NCI-H1694 (cell line): ENCODE data around the gene VPS4B.

Experiments used
- DNase-seq: peaks from one replicate; lab custom pipeline; 2025; lab: John Stamatoyannopoulos, UW

VPS4B gene

GRCh38 chr18:63430526-63430925 lies 8.2 kb upstream of the VPS4B start:
- no peak for DNase-seq

GRCh38 chr18:63427558-63427957 lies 5.3 kb upstream of the VPS4B start:
- DNase-seq = no peak

GRCh38 chr18:63422864-63423304 lies 608 bp upstream of the VPS4B start:
- DNase-seq = no peak

- no peak for DNase-seq
These were observed 762 bp downstream of the VPS4B start for GRCh38 chr18:63421514-63421913.

- no peak for DNase-seq
These were observed 9.3 kb downstream of the VPS4B start for GRCh38 chr18:63412953-63413352.

GRCh38 chr18:63410792-63411191 lies 11.5 kb downstream of the VPS4B start:
- DNase-seq = no peak

- DNase-seq = no peak
These were observed 13.0 kb downstream of the VPS4B start for GRCh38 chr18:63409301-63409700.

- DNase-seq = no peak
These were observed 14.5 kb downstream of the VPS4B start for GRCh38 chr18:63407734-63408133.

- no peak for DNase-seq
These were observed 16.3 kb downstream of the VPS4B start for GRCh38 chr18:63405986-63406385.

- DNase-seq = no peak
These were observed 19.8 kb downstream of the VPS4B start for GRCh38 chr18:63402246-63403162.

- no peak for DNase-seq
These were observed 23.0 kb downstream of the VPS4B start for GRCh38 chr18:63399300-63399699.

- DNase-seq = no peak
These were observed 24.9 kb downstream of the VPS4B start for GRCh38 chr18:63397349-63397748.

GRCh38 chr18:63395503-63395902 lies 26.8 kb downstream of the VPS4B start:
- no peak for DNase-seq

- DNase-seq = no peak
These were observed 27.3 kb downstream of the VPS4B start for GRCh38 chr18:63394954-63395353.

GRCh38 chr18:63387861-63388260 lies 34.4 kb downstream of the VPS4B start:
- DNase-seq = no peak

GRCh38 chr18:63382843-63383242 lies 39.4 kb downstream of the VPS4B start:
- DNase-seq = no peak

- no peak for DNase-seq
These were observed 42.7 kb downstream of the VPS4B start for GRCh38 chr18:63379639-63379962.

- DNase-seq = no peak
These were observed 43.2 kb downstream of the VPS4B start for GRCh38 chr18:63378919-63379638.

- no peak for DNase-seq
These were observed 44.8 kb downstream of the VPS4B start for GRCh38 chr18:63377275-63377980.

GRCh38 chr18:63376538-63376937 lies 45.7 kb downstream of the VPS4B start:
- DNase-seq = no peak

GRCh38 chr18:63374540-63374939 lies 47.7 kb downstream of the VPS4B start:
- no peak for DNase-seq

- no peak for DNase-seq
These were observed 49.1 kb downstream of the VPS4B start for GRCh38 chr18:63373161-63373560.

GRCh38 chr18:63368611-63369010 lies 53.7 kb downstream of the VPS4B start:
- DNase-seq = no peak
